ENCODE results near the gene OR10H2.
"Not testable (repeated sequence)": the region's sequence is repeated elsewhere in the genome, so short reads cannot be mapped to it uniquely, and the experiment has no call there.

Gene OR10H2

GRCh38 chr19:15774159-15774558, 46.3 kb downstream of the OR10H2 start:
- not testable (repeated sequence) for DNase-seq

GRCh38 chr19:15775249-15775648, 47.4 kb downstream of the OR10H2 start:
- DNase-seq: no peak

GRCh38 chr19:15776264-15776663, 48.4 kb downstream of the OR10H2 start:
- DNase-seq: no peak

DNA sequence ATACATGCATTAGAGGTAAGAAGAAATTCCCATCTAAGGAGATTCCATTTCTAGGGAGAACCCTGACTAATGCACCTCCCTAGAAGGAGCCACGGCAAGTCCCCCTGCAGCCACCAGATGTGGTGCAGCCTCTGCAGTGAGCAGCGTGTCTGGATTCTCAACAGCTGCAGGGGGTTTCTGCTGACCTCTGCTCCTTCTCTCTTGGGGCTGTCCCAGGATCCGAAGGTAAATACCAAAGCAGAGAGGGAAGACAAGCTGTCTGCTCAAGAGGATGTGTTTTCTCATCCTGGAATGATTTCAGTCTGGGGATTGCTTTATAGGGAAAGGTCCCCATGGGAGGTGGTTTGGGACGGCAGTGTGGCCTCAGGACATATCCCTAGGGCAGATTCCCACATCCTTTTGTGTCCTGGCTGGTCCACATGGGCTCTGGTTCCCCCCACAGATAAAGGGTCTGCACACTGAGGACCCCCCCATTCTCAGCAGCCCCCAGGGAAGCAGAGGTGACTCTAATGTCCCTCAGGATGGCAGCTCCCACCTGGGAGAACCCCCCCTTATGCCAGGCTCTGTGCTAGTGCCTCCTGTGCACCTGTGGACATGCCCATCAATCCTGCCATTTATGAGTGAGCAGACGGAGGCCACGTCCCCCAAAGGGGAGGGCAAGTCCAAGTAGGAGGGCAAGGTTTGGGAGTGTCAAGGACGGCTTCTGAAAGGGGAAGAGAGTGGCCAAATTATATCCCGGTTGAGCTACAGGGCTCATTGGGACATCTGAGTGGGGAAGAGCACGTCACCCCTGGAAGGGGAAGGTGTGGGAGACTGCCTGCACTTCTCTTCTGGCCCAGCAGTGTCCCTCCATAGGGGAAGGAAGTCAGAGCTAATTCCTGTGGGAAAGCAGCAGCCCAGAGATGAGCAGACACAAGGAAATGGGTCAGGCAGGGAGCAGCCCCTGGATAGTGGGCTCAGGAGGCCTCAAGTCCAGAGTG, 49.5 kb downstream of the OR10H2 start:
- no peak for DNase-seq
